Mammary microvascular endothelial cell (primary cell): ENCODE measurements around the gene TADA2B. TPM values are rescaled to one million over a fixed set of nuclear protein-coding genes. Genes with fewer than 3 reads are reported as not detected.

Experiments
- total RNA-seq: library from RNA; depleted of rRNA; stranded (reverse); fragments of >200 nt; gene quantifications from 2 replicates; pipeline ENCODE4 v1.2.3, GENCODE V29; 2015

The TADA2B gene, protein sequence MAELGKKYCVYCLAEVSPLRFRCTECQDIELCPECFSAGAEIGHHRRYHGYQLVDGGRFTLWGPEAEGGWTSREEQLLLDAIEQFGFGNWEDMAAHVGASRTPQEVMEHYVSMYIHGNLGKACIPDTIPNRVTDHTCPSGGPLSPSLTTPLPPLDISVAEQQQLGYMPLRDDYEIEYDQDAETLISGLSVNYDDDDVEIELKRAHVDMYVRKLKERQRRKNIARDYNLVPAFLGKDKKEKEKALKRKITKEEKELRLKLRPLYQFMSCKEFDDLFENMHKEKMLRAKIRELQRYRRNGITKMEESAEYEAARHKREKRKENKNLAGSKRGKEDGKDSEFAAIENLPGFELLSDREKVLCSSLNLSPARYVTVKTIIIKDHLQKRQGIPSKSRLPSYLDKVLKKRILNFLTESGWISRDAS
- 8.4 and 10.6 TPM in 2 replicates for total RNA-seq

DNA sequence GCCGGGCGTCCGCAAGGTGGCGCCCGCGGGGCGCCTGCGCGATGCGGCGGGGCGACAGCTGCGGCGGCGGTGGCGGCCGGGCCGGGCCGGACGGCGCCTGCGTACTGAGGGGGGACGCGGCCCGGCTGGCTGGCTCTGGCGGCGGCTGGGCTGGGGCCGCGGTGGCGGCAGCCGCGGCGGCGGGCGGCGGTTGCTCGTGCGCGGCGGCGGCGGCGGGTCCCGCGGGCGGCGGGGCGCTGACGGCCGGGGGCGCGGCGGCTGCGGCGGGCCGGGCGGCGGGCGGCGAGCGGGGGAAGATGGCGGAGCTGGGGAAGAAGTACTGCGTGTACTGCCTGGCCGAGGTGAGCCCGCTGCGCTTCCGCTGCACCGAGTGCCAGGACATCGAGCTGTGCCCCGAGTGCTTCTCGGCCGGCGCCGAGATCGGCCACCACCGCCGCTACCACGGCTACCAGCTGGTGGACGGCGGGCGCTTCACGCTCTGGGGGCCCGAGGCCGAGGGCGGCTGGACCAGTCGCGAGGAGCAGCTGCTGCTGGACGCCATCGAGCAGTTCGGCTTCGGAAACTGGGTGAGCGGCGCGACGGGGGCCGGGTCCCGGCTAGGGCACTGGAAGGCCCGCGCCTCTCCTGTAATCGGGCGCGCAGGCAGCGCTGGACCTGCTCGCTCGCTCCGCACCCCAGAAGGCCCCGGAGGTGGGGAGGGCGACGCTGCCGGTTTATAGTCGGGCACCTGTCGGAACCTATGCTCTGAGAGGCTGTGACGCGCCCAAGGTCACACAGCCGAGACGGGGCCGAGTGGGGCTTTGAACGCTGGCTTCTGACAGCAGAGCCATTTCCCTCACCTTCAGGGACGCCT is at the start of gene TADA2B:
TADA2B (plus strand) TSS at position 89 of the 853 bp plus-strand sequence; CDS start at position 297, 208 bp downstream.

DNA sequence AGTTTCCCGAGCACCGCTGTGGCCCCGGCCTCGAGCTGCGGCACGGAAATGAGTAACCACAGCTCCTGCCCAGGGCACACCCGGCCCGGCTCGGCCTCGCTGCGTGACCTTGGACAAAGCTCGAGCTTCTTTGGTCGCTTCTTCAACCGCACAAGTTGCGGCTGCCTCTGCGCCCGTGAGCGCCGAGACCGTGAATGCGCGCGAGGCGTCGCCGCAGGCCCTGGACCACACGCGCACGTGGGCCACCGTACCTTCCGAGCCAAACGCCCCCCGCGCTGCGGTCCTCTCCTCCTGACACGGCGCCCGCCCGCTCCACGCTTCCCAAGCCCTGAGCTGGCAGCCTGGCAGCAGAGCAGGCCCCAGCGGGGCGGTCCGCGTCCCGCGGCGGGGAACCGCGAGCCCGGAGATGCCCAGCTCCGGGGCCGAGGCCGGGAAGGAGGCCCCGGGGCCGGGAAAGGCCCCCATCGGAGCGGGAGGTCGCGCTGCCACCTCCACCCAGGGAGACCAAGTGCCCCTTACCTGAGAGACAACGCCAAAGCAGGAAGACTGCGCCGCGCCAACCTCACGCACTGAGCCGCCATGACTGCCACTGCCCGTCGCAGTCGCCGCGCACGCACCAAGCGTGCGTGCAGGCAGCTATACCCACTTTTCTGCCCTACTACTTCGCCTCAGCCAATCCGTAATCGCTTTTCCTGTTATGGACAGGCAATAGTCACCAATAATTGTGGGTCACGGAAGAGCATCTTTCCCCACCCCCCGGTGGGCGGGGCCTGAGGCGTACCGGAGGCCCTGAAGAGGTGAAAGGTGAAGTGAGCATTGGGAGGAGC is 24.5 kb downstream of the TADA2B start, which contains the start of gene GRPEL1:
GRPEL1 (minus strand) TSS at position 613 of the 827 bp plus-strand sequence; CDS start at position 581, 32 bp downstream.

Other genes with a start within 250 kb of the TADA2B start
- 14.9 and 20.1 TPM in 2 replicates for gene TBC1D14, start 133.5 kb upstream of the TADA2B start, total RNA-seq
- 42.0 and 46.2 TPM in 2 replicates for gene GRPEL1, start 24.7 kb downstream of the TADA2B start, total RNA-seq
- under 0.01 TPM in 1 of 2 replicates, not detected in the other for gene SORCS2, start 149.2 kb downstream of the TADA2B start, total RNA-seq